PFSK-1 (cell line): ENCODE data around the gene TMEM72.

Experiments
- POLR2AphosphoS5 ChIP-seq: IDR thresholded peaks from 2 replicates; pipeline ENCODE4 v1.6.1; 2012; ENCODE audit warnings: low read depth, mild to moderate bottlenecking, control low read depth, low read length, moderate library complexity
- SIN3A ChIP-seq: IDR thresholded peaks from 2 replicates; pipeline ENCODE4 v1.6.1; 2012; ENCODE audit warnings: mild to moderate bottlenecking, low read length, moderate library complexity, borderline replicate concordance; ENCODE audit not compliant: insufficient read depth

DNA sequence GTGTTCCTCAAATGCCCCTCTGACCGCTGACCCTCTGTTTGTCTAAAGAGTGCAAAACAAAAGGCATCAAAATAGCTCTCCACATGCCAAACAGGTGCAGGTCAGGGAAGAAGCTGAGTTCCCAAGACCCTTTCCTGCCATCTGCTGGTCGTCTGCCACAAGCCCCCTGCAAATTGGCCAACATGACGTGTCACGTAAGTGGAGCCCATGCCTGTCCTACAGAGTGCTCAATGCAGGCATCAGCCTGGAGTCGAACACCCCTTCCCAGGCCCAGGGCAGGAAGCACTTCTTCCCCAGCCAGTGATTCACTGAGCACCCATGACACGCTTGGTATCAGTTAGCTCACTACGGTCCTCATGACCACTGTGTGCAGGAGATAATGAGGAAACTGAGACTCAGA is 14.1 kb downstream of the TMEM72 start:
- TF ChIP-seq SIN3A (no peak), POLR2AphosphoS5 (no peak)
